ENCODE data around the gene LRRC40.

DNA sequence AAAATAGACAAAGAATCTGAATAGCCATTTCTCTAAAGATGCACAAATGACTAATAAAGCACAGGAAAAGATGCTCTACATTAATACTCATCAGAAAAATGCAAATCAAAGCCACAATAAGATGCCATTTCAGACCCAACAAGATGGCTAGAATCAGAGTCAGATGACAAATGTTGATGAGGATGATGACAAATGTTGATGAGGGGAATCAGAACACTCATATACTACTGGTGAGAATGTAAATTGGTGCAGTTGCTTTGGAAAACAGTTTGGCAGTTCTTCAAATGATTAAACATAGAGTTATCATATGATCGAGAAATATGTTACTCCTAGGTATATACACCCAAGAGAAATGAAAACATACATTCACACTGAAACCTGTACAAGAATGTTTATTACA, 33.9 kb downstream of the LRRC40 start:
- TF ChIP-seq, protein P1, sequence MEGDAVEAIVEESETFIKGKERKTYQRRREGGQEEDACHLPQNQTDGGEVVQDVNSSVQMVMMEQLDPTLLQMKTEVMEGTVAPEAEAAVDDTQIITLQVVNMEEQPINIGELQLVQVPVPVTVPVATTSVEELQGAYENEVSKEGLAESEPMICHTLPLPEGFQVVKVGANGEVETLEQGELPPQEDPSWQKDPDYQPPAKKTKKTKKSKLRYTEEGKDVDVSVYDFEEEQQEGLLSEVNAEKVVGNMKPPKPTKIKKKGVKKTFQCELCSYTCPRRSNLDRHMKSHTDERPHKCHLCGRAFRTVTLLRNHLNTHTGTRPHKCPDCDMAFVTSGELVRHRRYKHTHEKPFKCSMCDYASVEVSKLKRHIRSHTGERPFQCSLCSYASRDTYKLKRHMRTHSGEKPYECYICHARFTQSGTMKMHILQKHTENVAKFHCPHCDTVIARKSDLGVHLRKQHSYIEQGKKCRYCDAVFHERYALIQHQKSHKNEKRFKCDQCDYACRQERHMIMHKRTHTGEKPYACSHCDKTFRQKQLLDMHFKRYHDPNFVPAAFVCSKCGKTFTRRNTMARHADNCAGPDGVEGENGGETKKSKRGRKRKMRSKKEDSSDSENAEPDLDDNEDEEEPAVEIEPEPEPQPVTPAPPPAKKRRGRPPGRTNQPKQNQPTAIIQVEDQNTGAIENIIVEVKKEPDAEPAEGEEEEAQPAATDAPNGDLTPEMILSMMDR (IDR thresholded peaks at IDR 0.05; ENCODE audit: poor library complexity, severe bottlenecking), result no peak
- TF ChIP-seq EZH2 (IDR thresholded peaks at IDR 0.05; ENCODE audit: borderline replicate concordance, insufficient read depth, low read length, poor library complexity, severe bottlenecking) (no peak), RAD21 (conservative IDR thresholded peaks at IDR 0.05) (no peak), POLR2AphosphoS5 (IDR thresholded peaks at IDR 0.05) (no peak), EP300 (conservative IDR thresholded peaks at IDR 0.05; ENCODE audit: poor library complexity, severe bottlenecking) (no peak), MXI1 (conservative IDR thresholded peaks at IDR 0.05; ENCODE audit: poor library complexity, severe bottlenecking) (no peak), TAF1 (IDR thresholded peaks at IDR 0.05; ENCODE audit: low read depth) (no peak), SMC3 (conservative IDR thresholded peaks at IDR 0.05; ENCODE audit: poor library complexity) (no peak)
- TF ChIP-seq, protein P2, sequence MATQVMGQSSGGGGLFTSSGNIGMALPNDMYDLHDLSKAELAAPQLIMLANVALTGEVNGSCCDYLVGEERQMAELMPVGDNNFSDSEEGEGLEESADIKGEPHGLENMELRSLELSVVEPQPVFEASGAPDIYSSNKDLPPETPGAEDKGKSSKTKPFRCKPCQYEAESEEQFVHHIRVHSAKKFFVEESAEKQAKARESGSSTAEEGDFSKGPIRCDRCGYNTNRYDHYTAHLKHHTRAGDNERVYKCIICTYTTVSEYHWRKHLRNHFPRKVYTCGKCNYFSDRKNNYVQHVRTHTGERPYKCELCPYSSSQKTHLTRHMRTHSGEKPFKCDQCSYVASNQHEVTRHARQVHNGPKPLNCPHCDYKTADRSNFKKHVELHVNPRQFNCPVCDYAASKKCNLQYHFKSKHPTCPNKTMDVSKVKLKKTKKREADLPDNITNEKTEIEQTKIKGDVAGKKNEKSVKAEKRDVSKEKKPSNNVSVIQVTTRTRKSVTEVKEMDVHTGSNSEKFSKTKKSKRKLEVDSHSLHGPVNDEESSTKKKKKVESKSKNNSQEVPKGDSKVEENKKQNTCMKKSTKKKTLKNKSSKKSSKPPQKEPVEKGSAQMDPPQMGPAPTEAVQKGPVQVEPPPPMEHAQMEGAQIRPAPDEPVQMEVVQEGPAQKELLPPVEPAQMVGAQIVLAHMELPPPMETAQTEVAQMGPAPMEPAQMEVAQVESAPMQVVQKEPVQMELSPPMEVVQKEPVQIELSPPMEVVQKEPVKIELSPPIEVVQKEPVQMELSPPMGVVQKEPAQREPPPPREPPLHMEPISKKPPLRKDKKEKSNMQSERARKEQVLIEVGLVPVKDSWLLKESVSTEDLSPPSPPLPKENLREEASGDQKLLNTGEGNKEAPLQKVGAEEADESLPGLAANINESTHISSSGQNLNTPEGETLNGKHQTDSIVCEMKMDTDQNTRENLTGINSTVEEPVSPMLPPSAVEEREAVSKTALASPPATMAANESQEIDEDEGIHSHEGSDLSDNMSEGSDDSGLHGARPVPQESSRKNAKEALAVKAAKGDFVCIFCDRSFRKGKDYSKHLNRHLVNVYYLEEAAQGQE (IDR thresholded peaks at IDR 0.05; ENCODE audit: borderline replicate concordance), result no peak

Data from neural cell (in vitro differentiated cells).